Panc1 (cell line): ENCODE results near the gene TMED10.

Experiments used
- POLR2AphosphoS5 ChIP-seq: IDR thresholded peaks from 2 replicates; pipeline ENCODE4 v1.6.1; 2012; ENCODE audit warnings: mild to moderate bottlenecking, low read depth, low read length, moderate library complexity
- TF ChIP-seq, protein P1 (sequence below): fragments of 450-650 bp; IDR thresholded peaks from 2 replicates; pipeline ENCODE4 v1.5.1; 2017; ENCODE audit warnings: mild to moderate bottlenecking

DNA sequence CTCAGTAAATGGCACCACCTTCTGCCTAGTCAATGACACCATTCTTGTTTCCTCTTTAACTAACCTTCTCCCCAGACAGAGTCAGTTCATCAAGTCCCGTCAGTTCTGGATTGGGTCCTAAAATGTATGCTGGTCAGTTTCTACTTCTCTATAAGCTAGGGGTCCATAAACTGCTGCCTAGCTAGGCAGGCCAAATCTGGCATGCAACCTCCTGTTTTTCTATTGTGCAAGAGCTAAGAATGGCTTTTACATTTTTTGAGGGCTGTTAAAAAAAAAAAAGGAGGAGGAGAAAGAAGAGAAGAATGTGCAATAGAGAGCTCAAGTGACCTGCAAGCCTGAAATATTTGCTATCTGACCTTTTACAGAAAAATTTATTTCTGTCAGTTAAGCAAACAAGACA, 6.4 kb upstream of the TMED10 start:
- TF ChIP-seq, protein P1, sequence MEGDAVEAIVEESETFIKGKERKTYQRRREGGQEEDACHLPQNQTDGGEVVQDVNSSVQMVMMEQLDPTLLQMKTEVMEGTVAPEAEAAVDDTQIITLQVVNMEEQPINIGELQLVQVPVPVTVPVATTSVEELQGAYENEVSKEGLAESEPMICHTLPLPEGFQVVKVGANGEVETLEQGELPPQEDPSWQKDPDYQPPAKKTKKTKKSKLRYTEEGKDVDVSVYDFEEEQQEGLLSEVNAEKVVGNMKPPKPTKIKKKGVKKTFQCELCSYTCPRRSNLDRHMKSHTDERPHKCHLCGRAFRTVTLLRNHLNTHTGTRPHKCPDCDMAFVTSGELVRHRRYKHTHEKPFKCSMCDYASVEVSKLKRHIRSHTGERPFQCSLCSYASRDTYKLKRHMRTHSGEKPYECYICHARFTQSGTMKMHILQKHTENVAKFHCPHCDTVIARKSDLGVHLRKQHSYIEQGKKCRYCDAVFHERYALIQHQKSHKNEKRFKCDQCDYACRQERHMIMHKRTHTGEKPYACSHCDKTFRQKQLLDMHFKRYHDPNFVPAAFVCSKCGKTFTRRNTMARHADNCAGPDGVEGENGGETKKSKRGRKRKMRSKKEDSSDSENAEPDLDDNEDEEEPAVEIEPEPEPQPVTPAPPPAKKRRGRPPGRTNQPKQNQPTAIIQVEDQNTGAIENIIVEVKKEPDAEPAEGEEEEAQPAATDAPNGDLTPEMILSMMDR, result no peak
- TF ChIP-seq POLR2AphosphoS5, result no peak
